GM12865 (cell line): Measurements from ENCODE around the gene INPP4B.

Experiments used
- DNase-seq: peaks from one replicate; pipeline ENCODE4 v3.0.0; 2010; ENCODE audit warnings: low read depth
- H3K4me3 ChIP-seq: 2 replicates; pipeline ENCODE4 v1.5.1; 2011; ENCODE audit warnings: mild to moderate bottlenecking, low read depth, low read length, control low read depth
- CTCF ChIP-seq: IDR thresholded peaks from 2 replicates; pipeline ENCODE4 v1.5.1; 2011; ENCODE audit warnings: low read length, control low read depth, low read depth, inconsistent platforms; ENCODE audit not compliant: insufficient read depth; ENCODE audit errors: missing control alignments

The INPP4B gene

GRCh38 chr4:142130666-142131065 lies 715.4 kb downstream of the INPP4B start:
- TF ChIP-seq CTCF = no peak
- H3K4me3 ChIP-seq = no peak overlapping the region
- DNase-seq = no peak

GRCh38 chr4:142129931-142130330 lies 716.2 kb downstream of the INPP4B start:
- no peak for DNase-seq
- TF ChIP-seq CTCF = no peak
- H3K4me3 ChIP-seq = no peak overlapping the region

GRCh38 chr4:142129473-142129872 lies 716.6 kb downstream of the INPP4B start:
- DNase-seq = no peak
- H3K4me3 ChIP-seq = no peak overlapping the region
- TF ChIP-seq CTCF = no peak

GRCh38 chr4:142128529-142128928 lies 717.6 kb downstream of the INPP4B start:
- no peak overlapping the region for H3K4me3 ChIP-seq
- DNase-seq = no peak
- no peak for TF ChIP-seq CTCF

- peak; percentile 77 for DNase-seq
- no peak overlapping the region for H3K4me3 ChIP-seq
- TF ChIP-seq CTCF = peak; percentile 72
Measured at GRCh38 chr4:142126890-142127497, 719.1 kb downstream of the INPP4B start.

GRCh38 chr4:142124874-142125273 lies 721.2 kb downstream of the INPP4B start:
- H3K4me3 ChIP-seq = no peak overlapping the region
- no peak for DNase-seq
- TF ChIP-seq CTCF = no peak
